Neuronal stem cell (in vitro differentiated cells): Measurements from ENCODE around the gene C1QA.
"Not testable (repeated sequence)": the region's sequence is repeated elsewhere in the genome, so short reads cannot be mapped to it uniquely, and the experiment has no call there.

ENCODE experiments used
- DNase-seq: peaks from one replicate; pipeline ENCODE4 v3.0.0-alpha.2; 2013; ENCODE audit warnings: low spot score
- H2AFZ ChIP-seq: one replicate; pipeline ENCODE4 v1.6.1; 2013; ENCODE audit warnings: mild to moderate bottlenecking, low read length, inconsistent platforms
- H2AK5ac ChIP-seq: 2 replicates; pipeline ENCODE4 v1.6.1; 2013; ENCODE audit warnings: low read depth, mild to moderate bottlenecking, inconsistent platforms, low read length, moderate library complexity, mixed read lengths
- H2BK120ac ChIP-seq: 2 replicates; pipeline ENCODE4 v1.6.1; 2013; ENCODE audit warnings: low read depth, mild to moderate bottlenecking, inconsistent platforms, low read length, moderate library complexity, mixed read lengths
- H2BK12ac ChIP-seq: one replicate; pipeline ENCODE4 v1.6.1; 2013; ENCODE audit warnings: low read length, inconsistent platforms
- H2BK15ac ChIP-seq: 2 replicates; pipeline ENCODE4 v1.6.1; 2013; ENCODE audit warnings: mild to moderate bottlenecking, low read length, inconsistent platforms, mixed read lengths
- H2BK5ac ChIP-seq: one replicate; pipeline ENCODE4 v1.6.1; 2013; ENCODE audit warnings: inconsistent platforms, mild to moderate bottlenecking, low read length, moderate library complexity
- H3K14ac ChIP-seq: one replicate; pipeline ENCODE4 v1.6.1; 2013; ENCODE audit warnings: low read length, inconsistent platforms
- H3K18ac ChIP-seq: 2 replicates; pipeline ENCODE4 v1.6.1; 2013; ENCODE audit warnings: low read length, inconsistent platforms
- H3K23ac ChIP-seq: 2 replicates; pipeline ENCODE4 v1.6.1; 2013; ENCODE audit warnings: low read depth, mild to moderate bottlenecking, mixed read lengths, low read length, inconsistent platforms; ENCODE audit not compliant: poor library complexity
- H3K27ac ChIP-seq: replicated peaks from 3 replicates; pipeline ENCODE4 v1.5.1; 2013; ENCODE audit warnings: low read length, inconsistent platforms
- H3K27me3 ChIP-seq, 3 experiments: 2 replicates each; pipeline ENCODE4 v1.6.1; 2013; ENCODE audit warnings: low read length in 3 of 3, mild to moderate bottlenecking in 2 of 3, inconsistent platforms in 1 of 3, low read depth in 1 of 3, mixed read lengths in 1 of 3, moderate library complexity in 1 of 3; ENCODE audit not compliant: control insufficient read depth in 3 of 3, insufficient read depth in 3 of 3
- H3K36me3 ChIP-seq, 2 donors: replicated peaks in 1 of 2; 2 replicates each; pipeline ENCODE4 v1.6.1; 2013; ENCODE audit warnings: low read length in 2 of 2; ENCODE audit not compliant: control insufficient read depth in 2 of 2, insufficient read depth in 2 of 2
- H3K4ac ChIP-seq: 2 replicates; pipeline ENCODE4 v1.6.1; 2013; ENCODE audit warnings: inconsistent platforms, mild to moderate bottlenecking, low read length, moderate library complexity
- H3K4me1 ChIP-seq, 2 donors: 1 replicate in 1 of 2; 2 replicates in 1 of 2; pipeline ENCODE4 v1.6.1; 2013; ENCODE audit warnings: low read length in 2 of 2, low read depth in 1 of 2; ENCODE audit not compliant: control insufficient read depth in 2 of 2, insufficient read depth in 1 of 2
- H3K4me2 ChIP-seq: one replicate; pipeline ENCODE4 v1.6.1; 2013; ENCODE audit warnings: mild to moderate bottlenecking, low read length, inconsistent platforms; ENCODE audit not compliant: insufficient read depth, poor library complexity, severe bottlenecking
- H3K4me3 ChIP-seq, 2 donors: 2 replicates each; pipeline ENCODE4 v1.5.1; 2013; ENCODE audit warnings: low read length in 2 of 2, mild to moderate bottlenecking in 2 of 2, inconsistent platforms in 1 of 2, moderate library complexity in 1 of 2
- H3K79me1 ChIP-seq: one replicate; pipeline ENCODE4 v1.6.1; 2013; ENCODE audit warnings: low read depth, mild to moderate bottlenecking, inconsistent platforms, low read length, moderate library complexity
- H3K9ac ChIP-seq: one replicate; pipeline ENCODE4 v1.6.1; 2013; ENCODE audit warnings: mild to moderate bottlenecking, low read depth, low read length, inconsistent platforms; ENCODE audit not compliant: poor library complexity
- H3K9me3 ChIP-seq, 2 donors: replicated peaks in 1 of 2; 2 replicates each; pipeline versions ENCODE3 to v1.6.1; 2013; ENCODE audit warnings: low read length in 2 of 2, mild to moderate bottlenecking in 2 of 2, inconsistent platforms in 1 of 2, low read depth in 1 of 2, mixed read lengths in 1 of 2, moderate library complexity in 1 of 2; ENCODE audit not compliant: control insufficient read depth in 2 of 2, insufficient read depth in 1 of 2
- H4K8ac ChIP-seq: one replicate; pipeline ENCODE4 v1.6.1; 2013; ENCODE audit warnings: low read depth, mild to moderate bottlenecking, inconsistent platforms, low read length, moderate library complexity
- H4K91ac ChIP-seq: one replicate; pipeline ENCODE4 v1.6.1; 2013; ENCODE audit warnings: low read length, low read depth, mild to moderate bottlenecking, inconsistent platforms; ENCODE audit not compliant: poor library complexity
- WGBS, 2 donors: extraction: QIAGEN DNeasy Blood & Tissue Kit; methylation state at CpG; one replicate each; pipeline ENCODE4 v1.1.7; 2013; ENCODE audit warnings: missing lambda C conversion rate in 2 of 2, mixed read lengths in 1 of 2; ENCODE audit not compliant: insufficient read length in 2 of 2, insufficient replicate concordance in 1 of 2; ENCODE audit errors: extremely low coverage in 2 of 2; 5-methylcytosine and 5-hydroxymethylcytosine counted together

C1QA gene

GRCh38 chr1:22673486-22674409, 37.3 kb downstream of the C1QA start:
- H3K36me3 ChIP-seq, result no peaks in the 10 kb centered on the region
- peak overlapping the region; percentile 6 for H3K18ac ChIP-seq
- H2AK5ac ChIP-seq, result no peak overlapping the region
- DNase-seq, result peak; percentile 88
- peaks cover 4% of the 10 kb centered on the region for H3K79me1 ChIP-seq
- H3K9me3 ChIP-seq, result peaks cover 0 to 5% of the 10 kb centered on the region in 2 donors
- no CpG with 5 or more reads among the region's 17 CpGs for WGBS, 2 donors
- no peak overlapping the region for H2BK15ac ChIP-seq
- H3K4ac ChIP-seq, result no peak overlapping the region
- H3K14ac ChIP-seq, result no peak overlapping the region
- no peak overlapping the region for H4K8ac ChIP-seq
- H3K4me1 ChIP-seq, result peaks cover 25 to 30% of the 10 kb centered on the region in 2 donors
- peak overlapping the region; percentile 61 for H3K4me2 ChIP-seq
- H3K23ac ChIP-seq, result no peak overlapping the region
- H2BK12ac ChIP-seq, result no peak overlapping the region
- H3K27ac ChIP-seq, result peak overlapping the region; percentile 42
- no peak overlapping the region for H2BK120ac ChIP-seq
- H2BK5ac ChIP-seq, result no peak overlapping the region
- H3K9ac ChIP-seq, result no peak overlapping the region
- H3K27me3 ChIP-seq, result peaks cover 0 to 8% (median 0%) of the 10 kb centered on the region in 3 experiments
- peak overlapping the region in 1 of 2 donors; percentile 26 for H3K4me3 ChIP-seq
- H4K91ac ChIP-seq, result no peak overlapping the region
- H2AFZ ChIP-seq, result peak overlapping the region; percentile 79

GRCh38 chr1:22674410-22674749, 38.0 kb downstream of the C1QA start:
- no CpG with 5 or more reads among the region's 1 CpG for WGBS, 2 donors
- Histone ChIP-seq H4K8ac (no peak overlapping the region), H3K14ac (no peak overlapping the region), H3K9ac (no peak overlapping the region), H2BK15ac (no peak overlapping the region), H2BK5ac (no peak overlapping the region), H3K18ac (no peak overlapping the region), H2AK5ac (no peak overlapping the region), H3K4me1 (peaks cover 27 to 30% of the 10 kb centered on the region in 2 donors), H3K4me2 (no peak overlapping the region), H3K27me3 (peaks cover 0 to 8% (median 0%) of the 10 kb centered on the region in 3 experiments), H2AFZ (no peak overlapping the region), H2BK12ac (no peak overlapping the region), H3K4me3 (no peak overlapping the region), H3K9me3 (peaks cover 0 to 8% of the 10 kb centered on the region in 2 donors), H3K23ac (no peak overlapping the region), H3K36me3 (no peaks in the 10 kb centered on the region), H3K27ac (no peak overlapping the region), H4K91ac (no peak overlapping the region), H2BK120ac (no peak overlapping the region), H3K4ac (no peak overlapping the region), H3K79me1 (peaks cover 6% of the 10 kb centered on the region)
- no peak for DNase-seq

GRCh38 chr1:22676151-22676550, 39.7 kb downstream of the C1QA start:
- not testable (repeated sequence) for H2BK15ac ChIP-seq, H4K91ac ChIP-seq, H2BK5ac ChIP-seq, H2AK5ac ChIP-seq, H3K79me1 ChIP-seq, H4K8ac ChIP-seq, H2BK12ac ChIP-seq, H3K9me3 ChIP-seq, H3K27me3 ChIP-seq, H3K27ac ChIP-seq, H3K14ac ChIP-seq, H3K23ac ChIP-seq, H3K18ac ChIP-seq, H2BK120ac ChIP-seq, DNase-seq, H3K4me2 ChIP-seq, H3K36me3 ChIP-seq, H3K4me3 ChIP-seq, H3K4ac ChIP-seq, H3K9ac ChIP-seq
- Histone ChIP-seq H2AFZ (peak overlapping the region; percentile 26), H3K4me1 (peaks cover 29 to 36% of the 10 kb centered on the region in 2 donors)
- no CpG with 5 or more reads among the region's 15 CpGs for WGBS, 2 donors

- H3K4ac ChIP-seq, result no peak overlapping the region
- H3K4me1 ChIP-seq, result peaks cover 29 to 36% of the 10 kb centered on the region in 2 donors
- H3K18ac ChIP-seq, result peak overlapping the region; percentile 39
- WGBS, 2 donors, result no CpG with 5 or more reads among the region's 37 CpGs
- peaks cover 0 to 8% of the 10 kb centered on the region in 2 donors for H3K9me3 ChIP-seq
- H3K27me3 ChIP-seq, result no peaks in the 10 kb centered on the region
- H2BK5ac ChIP-seq, result no peak overlapping the region
- DNase-seq, result no peak
- no peak overlapping the region for H4K8ac ChIP-seq
- no peak overlapping the region for H2BK15ac ChIP-seq
- H2AFZ ChIP-seq, result peak overlapping the region; percentile 26
- peak overlapping the region; percentile 2 for H3K14ac ChIP-seq
- H3K4me2 ChIP-seq, result no peak overlapping the region
- H3K23ac ChIP-seq, result no peak overlapping the region
- no peak overlapping the region for H3K4me3 ChIP-seq
- H4K91ac ChIP-seq, result no peak overlapping the region
- no peak overlapping the region for H3K9ac ChIP-seq
- H2BK120ac ChIP-seq, result no peak overlapping the region
- no peak overlapping the region for H3K27ac ChIP-seq
- H2AK5ac ChIP-seq, result no peak overlapping the region
- peaks cover 6% of the 10 kb centered on the region for H3K79me1 ChIP-seq
- H2BK12ac ChIP-seq, result no peak overlapping the region
- no peaks in the 10 kb centered on the region for H3K36me3 ChIP-seq
These were observed 40.6 kb downstream of the C1QA start for GRCh38 chr1:22676916-22677583.
